ENCODE results near the gene VPS26A.

The VPS26A gene

GRCh38 chr10:69123747-69124562, at the start of gene VPS26A:
TSS of gene VPS26A (plus strand) at chr10:69124178. CDS start at chr10:69124278, 100 bp downstream.
- Mint-ChIP-seq H3K36me3 (peaks cover 31% of the 10 kb centered on the region), H3K4me1 (peaks cover 10% of the 10 kb centered on the region), H3K27ac (peak within 1 kb of the TSS; percentile 93), H3K9me3 (no peaks in the 10 kb centered on the region), H3K4me3 (peak within 1 kb of the TSS; percentile 94)
- peak; percentile 91 for ATAC-seq
- DNase-seq (ENCODE audit: low spot score in 2 of 2), result peak; percentile 98 to 100

DNA sequence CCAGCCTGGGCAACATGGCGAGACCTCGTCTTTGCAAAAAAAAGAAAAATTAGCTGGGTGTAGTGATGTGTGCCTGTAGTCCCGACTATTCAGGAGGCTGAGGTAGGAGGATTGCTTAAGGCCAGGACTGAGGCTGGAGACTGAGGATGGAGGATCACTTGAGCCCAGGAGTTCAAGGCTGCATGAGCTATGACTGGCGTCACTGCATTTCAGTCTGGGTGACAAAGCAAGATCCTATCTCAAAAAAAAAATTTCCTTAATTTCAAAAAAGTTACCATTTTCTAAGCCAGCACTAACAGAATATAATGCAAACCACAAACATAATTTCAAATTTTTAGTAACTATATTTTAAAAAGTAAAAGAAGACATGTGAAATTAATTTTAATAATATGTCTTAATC, 49.4 kb upstream of the VPS26A start:
- Mint-ChIP-seq H3K36me3 (no peaks in the 10 kb centered on the region), H3K4me1 (peaks cover 7% of the 10 kb centered on the region), H3K9me3 (no peaks in the 10 kb centered on the region), H3K27ac (peak overlapping the region; percentile 56), H3K4me3 (no peak overlapping the region)
- ATAC-seq, result no peak
- DNase-seq (ENCODE audit: low spot score in 2 of 2), result no peak

- Mint-ChIP-seq H3K4me1 (peaks cover 10% of the 10 kb centered on the region), H3K9me3 (no peaks in the 10 kb centered on the region), H3K27ac (no peak overlapping the region), H3K36me3 (no peaks in the 10 kb centered on the region), H3K4me3 (no peak overlapping the region)
- DNase-seq (ENCODE audit: low spot score in 2 of 2) (no peak), ATAC-seq (no peak)
Observed at GRCh38 chr10:69075431-69075830, 48.5 kb upstream of the VPS26A start.

- no peak for ATAC-seq
- no peak overlapping the region for H3K27ac Mint-ChIP-seq
- H3K9me3 Mint-ChIP-seq, result no peaks in the 10 kb centered on the region
- no peaks in the 10 kb centered on the region for H3K36me3 Mint-ChIP-seq
- no peak for DNase-seq (ENCODE audit: low spot score in 2 of 2)
- H3K4me1 Mint-ChIP-seq, result peaks cover 7% of the 10 kb centered on the region
- no peak overlapping the region for H3K4me3 Mint-ChIP-seq
Observed at GRCh38 chr10:69078311-69078710, 45.7 kb upstream of the VPS26A start.

GRCh38 chr10:69080226-69080625, 43.8 kb upstream of the VPS26A start:
- DNase-seq (ENCODE audit: low spot score in 2 of 2), result no peak
- Mint-ChIP-seq H3K4me1 (peaks cover 8% of the 10 kb centered on the region), H3K27ac (no peak overlapping the region), H3K36me3 (peaks cover under 1% of the 10 kb centered on the region), H3K9me3 (no peaks in the 10 kb centered on the region), H3K4me3 (no peak overlapping the region)
- ATAC-seq, result no peak

DNA sequence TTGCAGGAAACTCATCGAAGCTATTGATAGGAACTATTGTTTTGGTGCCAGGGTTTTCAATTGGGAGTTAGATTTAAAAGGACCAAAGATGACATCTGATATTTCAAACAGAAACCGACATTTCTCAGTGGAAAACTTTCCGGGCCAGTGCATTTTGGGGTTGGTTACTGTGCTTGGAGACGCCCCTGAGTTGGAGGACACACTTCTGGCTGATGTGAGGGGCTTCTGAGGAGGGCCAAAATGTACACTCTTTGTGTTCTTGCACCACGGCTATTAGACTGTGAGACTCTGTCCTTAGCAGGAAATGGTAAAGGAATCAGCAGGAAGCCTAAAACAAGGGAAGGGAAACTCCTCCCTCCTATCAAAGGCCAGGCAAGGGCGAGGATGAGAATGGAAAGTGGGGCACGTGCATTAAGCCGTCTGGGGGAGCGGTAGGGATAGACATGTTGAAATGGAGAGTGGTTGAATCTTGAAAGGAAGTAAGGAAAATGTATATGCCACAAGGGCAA, 37.9 kb upstream of the VPS26A start:
- Mint-ChIP-seq H3K36me3 (peaks cover 48% of the 10 kb centered on the region), H3K9me3 (no peaks in the 10 kb centered on the region), H3K4me3 (peak overlapping the region; percentile 75), H3K27ac (peak overlapping the region; percentile 98), H3K4me1 (peaks cover 35% of the 10 kb centered on the region)
- DNase-seq (ENCODE audit: low spot score in 2 of 2) (no peak), ATAC-seq (no peak)

GRCh38 chr10:69087590-69088470, 36.1 kb upstream of the VPS26A start, which contains the start of gene SRGN:
TSS of gene SRGN (plus strand) at chr10:69088103. CDS start at chr10:69088158, 55 bp downstream.
- Mint-ChIP-seq H3K27ac (peak within 1 kb of the TSS; percentile 98), H3K4me3 (peak within 1 kb of the TSS; percentile 75), H3K36me3 (peaks cover 65% of the 10 kb centered on the region), H3K4me1 (peaks cover 36% of the 10 kb centered on the region), H3K9me3 (no peaks in the 10 kb centered on the region)
- peak; percentile 63 to 88 for DNase-seq (ENCODE audit: low spot score in 2 of 2)
- ATAC-seq, result peak; percentile 73

- Mint-ChIP-seq H3K27ac (peak overlapping the region; percentile 98), H3K36me3 (peaks cover 71% of the 10 kb centered on the region), H3K4me3 (peak overlapping the region; percentile 75), H3K9me3 (no peaks in the 10 kb centered on the region), H3K4me1 (peaks cover 42% of the 10 kb centered on the region)
- ATAC-seq, result no peak
- DNase-seq (ENCODE audit: low spot score in 2 of 2), result peak in 1 of 2 donors; percentile 66
Observed at GRCh38 chr10:69088471-69088769, 35.6 kb upstream of the VPS26A start.

GRCh38 chr10:69088801-69089501, 35.0 kb upstream of the VPS26A start:
- peaks cover 77% of the 10 kb centered on the region for H3K36me3 Mint-ChIP-seq
- H3K4me1 Mint-ChIP-seq, result peaks cover 48% of the 10 kb centered on the region
- H3K27ac Mint-ChIP-seq, result peak overlapping the region; percentile 98
- ATAC-seq (peak; percentile 46), DNase-seq (ENCODE audit: low spot score in 2 of 2) (peak in 1 of 2 donors; percentile 63)
- H3K4me3 Mint-ChIP-seq, result peak overlapping the region; percentile 75
- no peaks in the 10 kb centered on the region for H3K9me3 Mint-ChIP-seq

DNA sequence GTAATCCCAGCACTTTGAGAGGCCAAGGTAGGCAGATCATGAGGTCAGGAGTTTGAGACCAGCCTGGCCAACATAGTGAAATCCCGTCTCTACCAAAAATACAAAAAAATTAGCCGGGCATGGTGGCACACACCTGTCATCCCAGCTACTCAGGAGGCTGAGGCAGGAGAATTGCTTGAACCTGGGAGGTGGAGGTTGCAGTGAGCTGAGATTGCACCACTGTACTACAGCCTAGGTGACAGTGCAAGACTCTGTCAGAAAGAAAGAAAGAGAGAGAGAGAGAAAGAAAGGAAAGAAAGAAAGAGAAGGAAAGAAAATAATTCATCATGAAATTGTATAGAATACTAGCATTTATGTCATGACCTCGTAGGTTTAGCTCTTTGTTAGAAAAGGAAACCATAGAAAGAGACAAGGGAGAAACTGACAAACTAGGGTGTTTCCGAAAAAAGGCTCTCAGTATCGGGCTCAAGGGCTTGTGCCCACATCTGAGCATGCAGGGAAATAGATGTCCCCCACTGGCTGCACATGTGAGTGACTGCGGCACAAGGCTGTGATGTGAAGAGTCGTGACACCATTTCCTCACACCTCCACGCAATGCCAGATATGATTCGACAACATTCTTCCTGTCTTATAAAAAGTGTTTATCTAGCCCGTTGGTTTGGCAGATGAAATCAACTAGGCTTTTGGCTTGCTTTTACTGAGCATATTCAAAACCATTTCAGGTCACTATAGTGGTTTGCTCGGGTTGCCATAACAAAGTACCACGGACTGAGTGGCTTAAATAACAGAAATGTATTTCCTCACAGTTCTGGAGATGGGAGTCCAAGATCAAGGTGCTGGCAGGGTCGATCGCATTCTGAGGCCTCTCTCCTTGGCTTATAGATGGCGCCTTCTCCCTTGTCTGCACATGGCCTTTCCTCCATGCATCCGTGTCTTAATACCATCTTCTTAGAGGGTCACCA, 34.1 kb upstream of the VPS26A start:
- ATAC-seq, result peak; percentile 90
- peak overlapping the region; percentile 75 for H3K4me3 Mint-ChIP-seq
- H3K4me1 Mint-ChIP-seq, result peaks cover 49% of the 10 kb centered on the region
- peak overlapping the region; percentile 98 for H3K27ac Mint-ChIP-seq
- no peaks in the 10 kb centered on the region for H3K9me3 Mint-ChIP-seq
- H3K36me3 Mint-ChIP-seq, result peaks cover 86% of the 10 kb centered on the region
- peak; percentile 66 to 91 for DNase-seq (ENCODE audit: low spot score in 2 of 2)

DNA sequence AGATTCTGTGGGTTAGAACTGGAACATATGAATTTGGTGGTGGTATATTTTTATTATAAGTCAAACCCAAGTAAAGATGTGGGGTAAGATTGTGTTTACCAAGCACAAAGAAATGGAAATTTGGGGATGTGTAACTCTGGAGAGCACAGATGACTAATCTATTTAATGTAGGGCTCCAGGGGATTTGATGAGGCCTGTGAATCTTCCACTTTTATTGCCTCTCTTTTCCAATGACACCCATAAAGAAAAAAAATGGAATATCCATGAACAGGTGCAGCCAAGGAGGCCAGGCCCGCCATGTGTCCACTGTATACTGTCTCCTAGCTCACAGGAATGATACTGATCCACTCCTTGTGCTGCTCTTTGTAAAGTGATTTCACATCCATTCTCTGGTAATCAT, 33.3 kb upstream of the VPS26A start:
- Mint-ChIP-seq H3K4me1 (peaks cover 47% of the 10 kb centered on the region), H3K36me3 (peaks cover 90% of the 10 kb centered on the region), H3K9me3 (no peaks in the 10 kb centered on the region), H3K27ac (peak overlapping the region; percentile 98), H3K4me3 (peak overlapping the region; percentile 75)
- ATAC-seq, result no peak
- no peak for DNase-seq (ENCODE audit: low spot score in 2 of 2)

- no peak for ATAC-seq
- DNase-seq (ENCODE audit: low spot score in 2 of 2), result no peak
- Mint-ChIP-seq H3K4me1 (peaks cover 42% of the 10 kb centered on the region), H3K9me3 (no peaks in the 10 kb centered on the region), H3K4me3 (peak overlapping the region; percentile 75), H3K36me3 (peaks cover 95% of the 10 kb centered on the region), H3K27ac (peak overlapping the region; percentile 98)
Observed at GRCh38 chr10:69091143-69091651, 32.8 kb upstream of the VPS26A start.

DNA sequence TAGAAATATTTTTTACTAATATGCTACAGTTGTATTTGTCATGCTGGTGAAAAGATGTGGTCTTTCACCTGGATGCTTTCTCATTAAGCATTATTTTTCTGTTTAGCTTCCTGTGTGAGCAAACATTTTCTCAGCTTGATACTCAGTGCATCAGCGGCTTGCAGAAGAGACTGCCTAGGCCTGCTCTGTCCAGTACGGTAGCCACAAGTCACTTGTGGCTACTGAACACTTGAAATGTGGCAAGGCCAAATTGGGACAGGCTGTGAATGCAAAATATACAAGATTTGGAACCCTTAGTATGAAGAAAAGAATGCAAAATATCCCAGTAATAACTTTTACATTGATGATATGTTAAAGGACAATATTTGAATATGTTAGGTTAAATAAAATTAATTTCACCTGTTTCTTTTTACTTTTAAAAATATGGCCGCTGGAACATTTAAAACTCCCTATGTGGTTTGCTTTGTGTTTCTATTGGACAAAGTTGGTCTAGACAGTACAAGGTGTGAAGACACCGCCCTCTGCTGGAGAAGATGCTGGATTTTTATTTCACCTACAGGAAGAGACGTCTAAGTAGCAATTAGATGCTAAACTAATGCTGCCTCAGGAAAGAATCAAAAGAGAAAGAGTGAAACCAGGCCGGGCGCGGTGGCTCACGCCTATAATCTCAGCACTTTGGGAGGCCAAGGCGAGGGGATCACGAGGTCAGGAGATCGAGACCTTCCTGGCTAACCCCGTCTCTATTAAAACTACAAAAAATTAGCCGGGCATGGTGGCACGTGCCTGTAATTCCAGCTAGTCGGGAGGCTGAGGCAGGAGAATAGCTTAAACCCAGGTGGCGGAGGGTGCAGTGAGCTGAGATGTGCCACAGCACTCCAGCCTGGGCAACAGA, 30.8 kb upstream of the VPS26A start:
- Mint-ChIP-seq H3K9me3 (no peaks in the 10 kb centered on the region), H3K36me3 (peaks cover 100% of the 10 kb centered on the region), H3K27ac (peak overlapping the region; percentile 89), H3K4me1 (peaks cover 39% of the 10 kb centered on the region), H3K4me3 (peak overlapping the region; percentile 75)
- peak; percentile 48 for ATAC-seq
- DNase-seq (ENCODE audit: low spot score in 2 of 2), result peak; percentile 62 to 86

All from stimulated activated effector memory CD8-positive, alpha-beta T cell treated with anti-CD3 and anti-CD28 coated beads, Interleukin-12 subunit alpha, Interleukin-12 subunit beta, amount 100 ng/mL, for 72 hours (primary cell).